B cell (primary cell): ENCODE data around the gene TBX20.
"Not testable (repeated sequence)": the region's sequence is repeated elsewhere in the genome, so short reads cannot be mapped to it uniquely, and the experiment has no call there.

Experiments
- CTCF ChIP-seq: fragments of 200-600 bp; IDR thresholded peaks from one replicate; pipeline ENCODE4 v1.8.0; 2022; ENCODE audit warnings: antibody characterized with exemption, mild to moderate bottlenecking
- EZH2 ChIP-seq: IDR thresholded peaks from 2 replicates; pipeline ENCODE4 v1.6.1; 2012; ENCODE audit warnings: borderline replicate concordance, low read depth, mild to moderate bottlenecking, moderate library complexity, low read length; ENCODE audit not compliant: insufficient read depth, poor library complexity, severe bottlenecking

DNA sequence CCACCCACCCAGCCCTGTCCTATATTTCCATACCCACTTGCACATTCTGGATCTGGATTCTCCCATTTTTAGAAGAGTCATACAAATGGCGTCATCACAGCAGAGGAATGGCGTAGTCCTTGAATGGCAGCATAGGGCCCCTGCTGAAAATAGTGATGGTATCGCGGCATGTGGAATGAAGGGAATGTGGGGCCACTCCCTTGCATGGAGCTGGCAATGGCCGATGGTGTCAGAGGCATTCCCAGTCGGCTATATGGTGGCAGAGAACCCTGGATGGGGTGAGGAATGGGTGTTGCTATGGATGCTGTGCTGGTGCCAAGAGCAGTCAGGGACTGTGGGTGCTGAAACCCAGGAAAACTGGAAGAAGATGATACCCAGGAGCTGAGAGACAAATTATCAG, 51.5 kb downstream of the TBX20 start:
- not testable (repeated sequence) for TF ChIP-seq CTCF, EZH2
